GM18498 (cell line): ENCODE measurements around the gene ZNF574.

Source experiments
- ATAC-seq: cut with Tn5 transposase; IDR thresholded peaks from one replicate; pipeline ENCODE4 v1.9.1; 2021; ENCODE audit warnings: mild to moderate bottlenecking, moderate library complexity; ENCODE audit not compliant: unreplicated experiment

ZNF574 gene

GRCh38 chr19:42121656-42122069 is 45.7 kb downstream of the ZNF574 start:
- no peak for ATAC-seq

DNA sequence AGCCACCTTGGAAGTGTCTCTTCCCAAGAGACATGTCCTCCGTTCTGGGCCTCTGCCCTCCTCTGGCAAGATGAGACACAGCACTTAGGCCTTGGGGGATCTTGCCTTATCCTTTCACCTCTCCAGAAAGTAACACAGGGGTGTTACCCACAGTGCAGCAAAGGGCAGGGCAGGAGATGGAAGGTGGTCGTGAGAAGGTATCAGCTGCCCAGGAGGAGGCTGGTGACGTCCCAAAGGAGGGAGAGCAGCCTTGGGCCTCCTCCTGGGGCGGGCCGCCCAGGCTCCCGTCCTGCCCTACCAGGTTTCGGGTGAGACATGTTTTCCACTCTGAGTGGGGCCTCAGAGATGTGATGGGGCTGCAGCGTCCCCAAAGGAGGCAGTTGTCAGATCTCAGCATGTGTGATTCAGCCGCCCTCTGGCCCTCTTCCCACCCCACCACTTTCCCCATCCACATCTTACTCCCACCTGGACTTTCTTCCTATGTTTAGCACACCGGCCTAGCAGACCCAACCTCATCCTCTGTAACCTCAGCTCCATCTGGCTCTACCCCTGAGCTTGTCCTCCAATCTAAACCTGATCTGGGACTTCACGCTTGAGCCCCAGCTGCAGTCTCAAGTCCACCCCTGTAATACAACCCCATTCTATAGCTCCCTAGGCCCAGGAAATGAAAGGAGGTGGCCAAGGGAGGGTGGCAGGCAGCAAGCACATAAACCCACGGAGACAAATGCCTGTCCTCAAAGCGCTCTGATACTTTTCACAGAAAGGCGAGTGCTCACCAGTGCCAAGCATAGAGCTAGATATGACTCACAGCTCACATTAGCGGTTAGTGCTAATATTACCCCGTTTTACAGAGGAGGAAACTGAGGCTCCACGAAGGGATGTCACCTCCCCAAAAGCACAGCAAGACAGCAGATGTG is 47.0 kb downstream of the ZNF574 start:
- ATAC-seq: no peak

DNA sequence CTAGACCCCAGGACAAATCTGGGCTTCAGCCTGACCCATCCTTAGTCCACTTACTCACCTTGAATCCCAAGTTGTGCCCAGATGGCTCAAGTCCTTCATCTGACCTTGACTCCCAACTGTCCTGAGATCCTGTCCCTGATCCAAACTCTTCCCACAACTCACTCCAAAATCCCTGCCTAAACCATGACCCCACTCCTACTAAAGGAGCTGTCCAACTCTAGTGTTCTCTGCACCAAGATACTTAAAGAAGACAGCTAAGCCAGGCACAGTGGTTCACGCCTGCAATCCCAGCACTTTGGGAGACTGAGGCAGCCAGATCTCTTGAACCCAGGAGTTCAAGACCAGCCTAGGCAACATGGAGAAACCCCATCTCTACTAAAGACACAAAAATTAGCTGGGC is 47.8 kb downstream of the ZNF574 start:
- ATAC-seq: no peak

GRCh38 chr19:42124386-42124901 is 48.5 kb downstream of the ZNF574 start:
- no peak for ATAC-seq

DNA sequence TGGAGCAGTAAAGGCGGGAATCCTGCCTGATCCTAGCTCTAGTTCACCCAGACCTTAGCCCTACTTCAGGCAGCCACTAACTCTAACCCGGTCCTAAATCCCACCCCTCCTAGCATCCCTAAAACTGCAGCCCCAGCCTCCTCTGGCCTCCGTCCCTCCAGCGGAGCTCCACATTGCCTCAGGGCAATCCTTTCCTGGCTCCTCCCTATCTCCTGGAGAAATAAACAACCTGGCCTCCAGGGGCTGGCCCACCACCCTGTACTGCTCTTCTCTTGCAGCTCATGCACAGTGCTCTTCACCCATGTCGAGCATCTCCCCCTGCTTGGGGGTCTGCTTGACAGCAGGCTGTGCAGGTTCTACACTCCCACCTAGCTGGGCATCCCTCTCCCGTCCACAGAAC is 49.6 kb downstream of the ZNF574 start:
- no peak for ATAC-seq

GRCh38 chr19:42126574-42126973 is 50.6 kb downstream of the ZNF574 start:
- no peak for ATAC-seq

- peak; percentile 62 for ATAC-seq
Measured at GRCh38 chr19:42129399-42130253, 53.7 kb downstream of the ZNF574 start.

- ATAC-seq: no peak
Measured at GRCh38 chr19:42130254-42130573, 54.2 kb downstream of the ZNF574 start.
